Panc1 (cell line): Measurements from ENCODE around the gene SOX8. TPM values are rescaled to one million over a fixed set of nuclear protein-coding genes. Genes with fewer than 3 reads are reported as not detected.

ENCODE experiments used
- ATAC-seq: fragments of 200-7000 bp; cut with Tn5 transposase; 2 replicates; pipeline ENCODE4 v1.9.1; 2020; ENCODE audit warnings: mild to moderate bottlenecking, moderate library complexity
- BruUV-seq: library from RNA; stranded (reverse); fragments of 400-500 nt; replicated peaks from 2 replicates; lab custom pipeline; 2021; lab: Mats Ljungman, UMichigan
- CTCF ChIA-PET: fragments of 300-600 bp; sonication (Branson Sonifier 250); formaldehyde crosslinking; loops from one replicate; lab custom pipeline; 2022; ENCODE audit warnings: antibody characterized with exemption; lab: Charles Lee
- POLR2A ChIA-PET: fragments of 300-600 bp; sonication (Branson Sonifier 250); formaldehyde crosslinking; loops from one replicate; lab custom pipeline; 2022; ENCODE audit warnings: antibody characterized with exemption; lab: Charles Lee
- DNase-seq: peaks from one replicate; pipeline ENCODE4 v3.0.0-alpha.2; 2010; ENCODE audit warnings: low read depth, low spot score
- H3K27ac ChIP-seq: 2 replicates; pipeline ENCODE4 v1.5.1; 2011; ENCODE audit warnings: mild to moderate bottlenecking, low read length, inconsistent platforms
- H3K27me3 ChIP-seq: fragments of 200-500 bp; sonication (Bioruptor generic); 2 replicates; pipeline ENCODE4 v1.6.0; 2014; ENCODE audit warnings: low read length, inconsistent platforms; ENCODE audit not compliant: control insufficient read depth, insufficient read depth
- H3K36me3 ChIP-seq: fragments of 200-500 bp; sonication (Bioruptor generic); 2 replicates; pipeline ENCODE4 v1.5.1; 2014; ENCODE audit warnings: inconsistent platforms, mild to moderate bottlenecking, low read length, moderate library complexity; ENCODE audit not compliant: control insufficient read depth, insufficient read depth
- H3K4me1 ChIP-seq: 2 replicates; pipeline ENCODE4 v1.5.1; 2011; ENCODE audit warnings: inconsistent platforms, mild to moderate bottlenecking, low read length, moderate library complexity; ENCODE audit not compliant: control insufficient read depth, insufficient read depth
- H3K4me3 ChIP-seq, 2 experiments: 2 replicates each; pipeline ENCODE4 v1.5.1; 2011 to 2012; ENCODE audit warnings: low read depth in 2 of 2, low read length in 2 of 2, mild to moderate bottlenecking in 2 of 2, inconsistent platforms in 1 of 2, moderate library complexity in 1 of 2
- H3K9me3 ChIP-seq: fragments of 200-500 bp; sonication (Bioruptor generic); 2 replicates; pipeline ENCODE4 v1.5.1; 2014; ENCODE audit warnings: low read depth, mild to moderate bottlenecking, inconsistent platforms, low read length, moderate library complexity; ENCODE audit not compliant: control insufficient read depth, insufficient read depth
- CTCF ChIP-seq: fragments of 450-650 bp; IDR thresholded peaks from 2 replicates; pipeline ENCODE4 v1.5.1; 2017; ENCODE audit warnings: mild to moderate bottlenecking
- POLR2AphosphoS5 ChIP-seq: IDR thresholded peaks from 2 replicates; pipeline ENCODE4 v1.6.1; 2012; ENCODE audit warnings: mild to moderate bottlenecking, low read depth, low read length, moderate library complexity
- SIN3A ChIP-seq: IDR thresholded peaks from 2 replicates; pipeline ENCODE4 v1.6.1; 2012; ENCODE audit warnings: low read depth, mild to moderate bottlenecking, low read length, moderate library complexity, borderline replicate concordance; ENCODE audit not compliant: insufficient read depth
- TCF7L2 ChIP-seq: IDR thresholded peaks from 2 replicates; pipeline ENCODE4 v1.6.1; 2011; ENCODE audit warnings: mild to moderate bottlenecking, low read depth, low read length, inconsistent platforms
- in situ Hi-C: cut with HindIII; loops from 2 replicates; pipeline ENCODE4 v1.10.0; 2016; ENCODE audit warnings: low sequenced_read_pairs, low pct_unique_long_range_greater_than_20kb
- intact Hi-C: fragments of 100-400 bp; cut with micrococcal nuclease; formaldehyde crosslinking; loops from one replicate; pipeline ENCODE4 v1.10.0; 2022; ENCODE audit not compliant: unreplicated experiment
- total RNA-seq: library from RNA; stranded (reverse); gene quantifications from one replicate; pipeline ENCODE4 v1.2.1, GENCODE V29; 2021; ENCODE audit not compliant: unreplicated experiment
- TF ChIP-seq, protein P1 (sequence below), 2 experiments: IDR thresholded peaks; 2 replicates each; pipeline ENCODE4 v1.6.1; 2011 to 2012; ENCODE audit warnings: low read depth in 2 of 2, control low read depth in 1 of 2, low read length in 1 of 2, mild to moderate bottlenecking in 1 of 2, moderate library complexity in 1 of 2; ENCODE audit not compliant: insufficient read depth in 1 of 2

Gene SOX8
- total RNA-seq, 1 experiment from 2014 or later: 1.8 TPM

GRCh38 chr16:1028524-1029258 lies 47.1 kb downstream of the SOX8 start:
- no peaks in the 10 kb centered on the region for H3K4me1 ChIP-seq
- H3K27ac ChIP-seq: no peak overlapping the region
- H3K9me3 ChIP-seq: no peaks in the 10 kb centered on the region
- H3K27me3 ChIP-seq: no peaks in the 10 kb centered on the region; the same call in 1 of the 2 replicates
- no peak for TF ChIP-seq SIN3A
- TF ChIP-seq, protein P1, sequence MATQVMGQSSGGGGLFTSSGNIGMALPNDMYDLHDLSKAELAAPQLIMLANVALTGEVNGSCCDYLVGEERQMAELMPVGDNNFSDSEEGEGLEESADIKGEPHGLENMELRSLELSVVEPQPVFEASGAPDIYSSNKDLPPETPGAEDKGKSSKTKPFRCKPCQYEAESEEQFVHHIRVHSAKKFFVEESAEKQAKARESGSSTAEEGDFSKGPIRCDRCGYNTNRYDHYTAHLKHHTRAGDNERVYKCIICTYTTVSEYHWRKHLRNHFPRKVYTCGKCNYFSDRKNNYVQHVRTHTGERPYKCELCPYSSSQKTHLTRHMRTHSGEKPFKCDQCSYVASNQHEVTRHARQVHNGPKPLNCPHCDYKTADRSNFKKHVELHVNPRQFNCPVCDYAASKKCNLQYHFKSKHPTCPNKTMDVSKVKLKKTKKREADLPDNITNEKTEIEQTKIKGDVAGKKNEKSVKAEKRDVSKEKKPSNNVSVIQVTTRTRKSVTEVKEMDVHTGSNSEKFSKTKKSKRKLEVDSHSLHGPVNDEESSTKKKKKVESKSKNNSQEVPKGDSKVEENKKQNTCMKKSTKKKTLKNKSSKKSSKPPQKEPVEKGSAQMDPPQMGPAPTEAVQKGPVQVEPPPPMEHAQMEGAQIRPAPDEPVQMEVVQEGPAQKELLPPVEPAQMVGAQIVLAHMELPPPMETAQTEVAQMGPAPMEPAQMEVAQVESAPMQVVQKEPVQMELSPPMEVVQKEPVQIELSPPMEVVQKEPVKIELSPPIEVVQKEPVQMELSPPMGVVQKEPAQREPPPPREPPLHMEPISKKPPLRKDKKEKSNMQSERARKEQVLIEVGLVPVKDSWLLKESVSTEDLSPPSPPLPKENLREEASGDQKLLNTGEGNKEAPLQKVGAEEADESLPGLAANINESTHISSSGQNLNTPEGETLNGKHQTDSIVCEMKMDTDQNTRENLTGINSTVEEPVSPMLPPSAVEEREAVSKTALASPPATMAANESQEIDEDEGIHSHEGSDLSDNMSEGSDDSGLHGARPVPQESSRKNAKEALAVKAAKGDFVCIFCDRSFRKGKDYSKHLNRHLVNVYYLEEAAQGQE (IDR thresholded peaks at IDR 0.05; ENCODE audit: insufficient read depth in 1 of 2, low read depth in 2 of 2, low read length in 1 of 2): no peak
- no peak for TF ChIP-seq CTCF
- TF ChIP-seq TCF7L2: no peak
- TF ChIP-seq POLR2AphosphoS5: no peak
- H3K4me3 ChIP-seq: no peak overlapping the region
- intact Hi-C loops (no loop called here), in situ Hi-C loops (no loop called here)
- ATAC-seq (no peak), DNase-seq (no peak)
- CTCF ChIA-PET: no interaction called here
- BruUV-seq: no TSS peak
- no peaks in the 10 kb centered on the region for H3K36me3 ChIP-seq
- POLR2A ChIA-PET: no interaction called here

DNA sequence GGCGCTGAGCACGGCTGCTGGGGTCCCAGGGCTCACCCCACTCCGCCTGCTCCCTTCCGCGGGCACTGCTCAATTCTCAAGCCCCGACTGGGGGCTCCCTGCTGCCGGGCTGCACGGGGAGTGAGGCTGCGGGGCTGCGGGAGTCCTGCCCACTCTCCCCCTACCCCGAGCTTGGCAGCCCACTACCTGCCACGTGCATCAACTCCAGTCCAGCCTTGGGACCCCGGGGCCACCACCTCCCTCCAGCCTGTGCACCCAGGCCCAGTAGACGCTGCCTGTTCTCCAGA lies 47.6 kb downstream of the SOX8 start:
- intact Hi-C loops: no loop called here
- no TSS peak for BruUV-seq
- H3K27me3 ChIP-seq: no peaks in the 10 kb centered on the region; the same call in 1 of the 2 replicates

GRCh38 chr16:1030473-1030901 lies 48.9 kb downstream of the SOX8 start:
- POLR2A ChIA-PET: interaction anchor here (0.6 kb wide), 1 partner anchor 11 kb away, joined by 9 read pairs; no protein-coding TSS in a partner anchor
- no TSS peak for BruUV-seq
- ATAC-seq (no peak), DNase-seq (no peak)
- no peak for TF ChIP-seq CTCF
- no peak for TF ChIP-seq POLR2AphosphoS5
- TF ChIP-seq TCF7L2: no peak
- TF ChIP-seq, protein P1 (IDR thresholded peaks at IDR 0.05; ENCODE audit: insufficient read depth in 1 of 2, low read depth in 2 of 2, low read length in 1 of 2): no peak
- no peak overlapping the region for H3K4me3 ChIP-seq
- H3K27me3 ChIP-seq: no peaks in the 10 kb centered on the region
- no peak overlapping the region for H3K27ac ChIP-seq
- intact Hi-C loops (no loop called here), in situ Hi-C loops (no loop called here)
- CTCF ChIA-PET: no interaction called here
- no peaks in the 10 kb centered on the region for H3K4me1 ChIP-seq
- H3K9me3 ChIP-seq: no peaks in the 10 kb centered on the region
- no peaks in the 10 kb centered on the region for H3K36me3 ChIP-seq

More for the DNA sequence above, 47.6 kb downstream of the SOX8 start:
- ChIA-PET CTCF (no interaction called here), POLR2A (no interaction called here)
- H3K4me1 ChIP-seq: no peaks in the 10 kb centered on the region
- no peak overlapping the region for H3K27ac ChIP-seq
- ATAC-seq (no peak), DNase-seq (no peak)
- no peak overlapping the region for H3K4me3 ChIP-seq
- H3K9me3 ChIP-seq: no peaks in the 10 kb centered on the region
- H3K36me3 ChIP-seq: no peaks in the 10 kb centered on the region
- in situ Hi-C loops: no loop called here
- no peak for TF ChIP-seq SIN3A
